GM21447 (cell line): ENCODE results near the gene SLCO2B1.
"Not testable (repeated sequence)": the region's sequence is repeated elsewhere in the genome, so short reads cannot be mapped to it uniquely, and the experiment has no call there.

ENCODE experiments used
- ATAC-seq: cut with Tn5 transposase; IDR thresholded peaks from one replicate; pipeline ENCODE4 v1.9.1; 2021; ENCODE audit not compliant: unreplicated experiment

The SLCO2B1 gene

GRCh38 chr11:75150879-75151278 is at the start of gene SLCO2B1:
TSS of gene SLCO2B1 (plus strand) at chr11:75151107. CDS start at chr11:75151382, 275 bp downstream.
- ATAC-seq, result no peak

- ATAC-seq, result no peak
Measured at GRCh38 chr11:75101424-75102128, 49.3 kb upstream of the SLCO2B1 start.

- no peak for ATAC-seq
Measured at GRCh38 chr11:75103380-75104026, 47.4 kb upstream of the SLCO2B1 start.

GRCh38 chr11:75105462-75105925 is 45.4 kb upstream of the SLCO2B1 start:
- no peak for ATAC-seq

- not testable (repeated sequence) for ATAC-seq
Measured at GRCh38 chr11:75105967-75106681, 44.8 kb upstream of the SLCO2B1 start.

- ATAC-seq, result no peak
Measured at GRCh38 chr11:75107187-75107586, 43.7 kb upstream of the SLCO2B1 start.

GRCh38 chr11:75112200-75112599 is 38.7 kb upstream of the SLCO2B1 start:
- no peak for ATAC-seq

GRCh38 chr11:75113030-75113429 is 37.9 kb upstream of the SLCO2B1 start:
- ATAC-seq, result no peak

GRCh38 chr11:75114465-75114864 is 36.4 kb upstream of the SLCO2B1 start:
- no peak for ATAC-seq

GRCh38 chr11:75118577-75118976 is 32.3 kb upstream of the SLCO2B1 start:
- ATAC-seq, result no peak

GRCh38 chr11:75126564-75126963 is 24.3 kb upstream of the SLCO2B1 start:
- ATAC-seq, result no peak

GRCh38 chr11:75132080-75132479 is 18.8 kb upstream of the SLCO2B1 start:
- no peak for ATAC-seq

- ATAC-seq, result no peak
Measured at GRCh38 chr11:75133976-75134375, 16.9 kb upstream of the SLCO2B1 start.

- no peak for ATAC-seq
Measured at GRCh38 chr11:75135021-75135650, 15.8 kb upstream of the SLCO2B1 start.

GRCh38 chr11:75135651-75136050 is 15.3 kb upstream of the SLCO2B1 start:
- no peak for ATAC-seq

GRCh38 chr11:75140269-75141138 is 10.4 kb upstream of the SLCO2B1 start:
- ATAC-seq, result no peak

GRCh38 chr11:75141166-75141565 is 9.7 kb upstream of the SLCO2B1 start:
- ATAC-seq, result no peak

- ATAC-seq, result peak; percentile 83
Measured at GRCh38 chr11:75142714-75143419, 8.0 kb upstream of the SLCO2B1 start.

- no peak for ATAC-seq
Measured at GRCh38 chr11:75143420-75143731, 7.5 kb upstream of the SLCO2B1 start.

- ATAC-seq, result no peak
Measured at GRCh38 chr11:75144716-75145014, 6.2 kb upstream of the SLCO2B1 start.
